HG03039 (cell line): ENCODE data around the gene SLC17A8.
"Not testable (repeated sequence)": the region's sequence is repeated elsewhere in the genome, so short reads cannot be mapped to it uniquely, and the experiment has no call there.

Experiments
- ATAC-seq: cut with Tn5 transposase; IDR thresholded peaks from one replicate; pipeline ENCODE4 v1.9.1; 2021; ENCODE audit warnings: mild to moderate bottlenecking, moderate library complexity; ENCODE audit not compliant: unreplicated experiment

Gene SLC17A8

GRCh38 chr12:100422646-100423045 lies 65.8 kb downstream of the SLC17A8 start:
- ATAC-seq, result no peak

- ATAC-seq, result no peak
Measured at GRCh38 chr12:100426145-100426544, 69.3 kb downstream of the SLC17A8 start.

GRCh38 chr12:100427078-100427477 lies 70.2 kb downstream of the SLC17A8 start:
- ATAC-seq, result no peak

- not testable (repeated sequence) for ATAC-seq
Measured at GRCh38 chr12:100430251-100430650, 73.4 kb downstream of the SLC17A8 start.

DNA sequence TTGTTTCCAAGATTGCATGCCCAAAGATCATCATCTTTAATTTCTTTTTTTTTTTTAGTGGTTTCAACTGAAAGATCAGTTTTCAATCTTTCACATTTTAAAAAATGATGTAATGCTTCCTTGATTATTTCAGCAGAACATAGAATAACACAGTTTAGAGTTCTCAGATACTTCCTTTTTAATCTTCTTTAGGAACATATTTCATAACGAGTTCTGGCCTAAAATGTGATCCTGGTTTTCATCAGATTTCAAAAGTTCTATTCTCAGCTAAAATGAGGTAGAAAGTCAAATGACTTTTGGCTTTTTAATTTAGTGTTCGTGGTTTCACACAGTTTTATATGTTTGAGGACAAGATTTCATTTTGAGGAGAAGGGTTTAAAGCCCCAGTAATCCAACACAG lies 76.8 kb downstream of the SLC17A8 start:
- no peak for ATAC-seq

- no peak for ATAC-seq
Measured at GRCh38 chr12:100434177-100434576, 77.3 kb downstream of the SLC17A8 start.

GRCh38 chr12:100435957-100436356 lies 79.1 kb downstream of the SLC17A8 start:
- ATAC-seq, result no peak

DNA sequence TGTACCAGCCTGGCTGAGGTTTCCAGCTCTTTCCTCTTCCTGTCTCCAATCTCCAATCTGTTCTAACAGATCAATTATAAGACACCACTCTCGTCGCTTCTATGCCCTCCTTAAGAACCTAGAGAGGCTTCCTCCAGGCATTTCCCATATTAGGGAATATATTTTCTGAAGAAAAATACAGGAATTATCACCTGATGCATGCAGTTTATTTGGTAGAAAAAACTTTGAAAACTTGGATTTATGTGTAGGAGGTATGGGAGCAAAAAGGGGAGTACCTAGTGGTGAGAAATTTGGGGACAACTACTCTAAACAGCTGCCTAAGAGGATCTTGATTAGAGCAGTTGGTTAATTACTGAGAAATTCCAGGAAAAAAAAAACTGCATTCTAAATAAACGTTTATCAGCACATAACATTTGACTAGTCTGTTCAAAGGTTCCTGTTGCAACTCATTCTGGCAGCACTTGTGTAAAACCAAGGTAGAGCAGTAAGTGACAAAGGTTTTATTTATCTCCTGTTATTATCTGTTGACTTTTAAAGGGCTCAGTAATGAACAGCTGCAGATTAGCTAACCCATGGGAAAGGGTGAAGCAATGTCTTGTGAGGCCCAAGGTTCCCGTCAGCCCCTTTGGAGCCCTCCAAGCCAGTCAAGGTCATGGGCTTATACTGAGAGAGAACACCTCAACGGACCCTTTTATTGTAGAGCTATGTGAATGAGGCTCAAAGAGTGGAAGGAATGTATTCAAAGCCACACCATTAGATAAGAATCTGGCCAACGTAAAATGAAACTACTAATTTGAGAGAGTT lies 80.4 kb downstream of the SLC17A8 start:
- ATAC-seq, result no peak

DNA sequence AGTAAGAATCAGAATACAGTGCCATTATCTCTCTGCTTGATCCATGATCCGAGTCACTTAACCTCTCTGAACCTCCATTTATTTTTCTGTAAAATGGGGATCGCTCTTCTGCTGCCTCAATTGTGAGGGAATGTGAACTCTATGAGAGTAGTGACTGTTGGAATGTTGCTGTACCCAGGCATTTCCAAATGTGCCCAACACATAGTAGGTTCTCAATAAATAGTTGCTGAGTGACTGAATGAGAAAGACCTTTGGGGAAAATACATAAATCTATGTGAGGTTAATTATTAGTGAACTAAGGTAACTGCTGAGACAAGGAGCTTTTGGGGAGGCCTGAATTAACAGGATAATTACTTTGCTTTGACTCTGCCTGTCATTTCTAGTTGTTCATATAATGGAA lies 82.9 kb downstream of the SLC17A8 start:
- ATAC-seq, result no peak

- ATAC-seq, result no peak
Measured at GRCh38 chr12:100442403-100442802, 85.5 kb downstream of the SLC17A8 start.

DNA sequence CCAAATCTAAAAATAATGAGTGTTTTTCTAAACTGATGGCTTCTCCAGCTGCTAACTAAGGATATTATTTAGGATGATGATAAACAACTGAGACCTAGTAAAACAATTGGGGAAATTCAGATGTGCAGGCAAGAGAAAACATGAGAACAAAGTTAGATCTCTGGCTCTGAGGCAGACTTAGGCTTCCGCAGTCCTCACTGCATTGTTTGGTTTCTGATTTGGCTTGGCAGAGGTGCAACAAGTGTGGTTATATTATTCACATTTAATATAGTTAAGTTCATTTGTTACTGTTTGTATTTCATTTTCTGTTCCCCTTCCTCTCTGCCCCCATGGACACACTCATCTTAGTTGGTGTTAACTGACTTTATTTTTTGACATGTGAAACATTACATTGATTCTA lies 86.6 kb downstream of the SLC17A8 start:
- ATAC-seq, result no peak

DNA sequence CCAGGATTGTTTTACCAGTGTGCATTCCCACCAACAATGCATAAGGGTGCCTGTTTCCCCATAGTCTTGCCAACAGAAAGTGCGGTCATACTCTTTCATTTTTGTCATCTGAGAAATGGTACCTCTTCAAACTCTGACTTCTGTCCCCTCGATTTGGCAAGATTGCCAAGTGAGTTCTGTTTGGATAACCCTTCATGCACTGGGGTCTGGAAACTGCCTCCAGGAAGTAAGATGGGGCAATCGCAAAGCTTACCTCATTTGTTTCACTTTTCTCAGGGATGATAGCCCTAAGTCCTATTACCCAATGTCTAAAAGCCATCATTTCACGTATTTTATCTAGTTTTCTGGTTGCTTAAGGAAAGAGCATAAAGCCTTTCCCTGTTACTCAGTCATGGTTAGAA lies 88.2 kb downstream of the SLC17A8 start:
- ATAC-seq, result no peak

- no peak for ATAC-seq
Measured at GRCh38 chr12:100447381-100447780, 90.5 kb downstream of the SLC17A8 start.

DNA sequence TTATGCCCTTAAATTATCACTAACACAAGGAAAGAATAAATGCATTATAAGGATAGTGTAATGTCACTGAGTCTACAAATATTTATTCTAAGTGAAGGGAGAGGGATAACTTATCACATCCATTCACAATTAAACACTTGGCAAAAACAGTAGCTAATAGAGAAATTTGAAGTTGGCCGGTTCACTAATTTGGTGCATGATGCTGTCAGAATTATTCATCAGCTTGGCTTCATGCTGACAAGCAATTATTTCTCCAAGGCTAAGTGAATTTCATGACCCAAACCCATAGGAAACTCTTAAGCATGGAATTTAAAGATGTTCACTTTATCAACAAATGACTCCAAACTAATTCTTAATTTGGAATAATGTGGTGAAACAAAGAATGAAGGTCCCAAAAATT lies 91.8 kb downstream of the SLC17A8 start:
- no peak for ATAC-seq

DNA sequence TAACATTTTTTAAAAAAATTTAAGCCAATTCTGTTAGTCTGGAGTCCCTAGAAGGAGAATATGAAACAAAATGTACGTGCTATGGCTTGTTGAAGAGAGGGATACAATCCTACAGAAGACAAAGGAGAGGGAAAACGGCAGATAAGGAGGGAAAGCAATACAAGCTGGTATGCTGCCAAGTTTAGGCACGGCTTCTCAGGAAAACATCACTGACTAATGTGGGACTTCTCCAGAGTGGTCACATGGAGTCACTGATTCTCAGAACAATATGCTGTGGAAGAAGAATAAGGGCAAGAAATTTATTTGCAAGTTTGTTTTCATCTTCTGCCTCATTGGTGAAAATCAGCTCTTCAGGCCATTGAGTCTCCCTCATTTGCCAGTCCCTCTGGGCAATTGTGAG lies 93.9 kb downstream of the SLC17A8 start:
- no peak for ATAC-seq

- no peak for ATAC-seq
Measured at GRCh38 chr12:100453951-100454350, 97.1 kb downstream of the SLC17A8 start.

DNA sequence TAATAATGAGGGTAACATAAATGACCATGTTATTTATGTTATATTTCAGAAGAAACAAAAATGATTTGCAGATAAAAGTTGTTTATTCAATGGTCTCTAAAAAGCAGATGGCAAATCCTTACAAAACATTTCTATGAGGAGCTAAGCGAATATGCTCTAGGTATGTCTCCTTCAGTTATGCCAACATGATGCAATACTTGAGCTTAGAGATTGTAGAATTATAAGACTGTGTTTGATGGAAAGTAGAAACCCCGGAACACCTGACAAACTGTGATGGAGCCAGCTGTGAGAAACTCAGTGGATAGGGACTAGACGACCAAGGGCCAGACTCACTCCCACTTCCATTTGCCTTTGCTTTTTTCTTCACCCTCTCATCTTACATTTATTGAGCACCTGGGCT lies 99.0 kb downstream of the SLC17A8 start:
- ATAC-seq, result no peak

DNA sequence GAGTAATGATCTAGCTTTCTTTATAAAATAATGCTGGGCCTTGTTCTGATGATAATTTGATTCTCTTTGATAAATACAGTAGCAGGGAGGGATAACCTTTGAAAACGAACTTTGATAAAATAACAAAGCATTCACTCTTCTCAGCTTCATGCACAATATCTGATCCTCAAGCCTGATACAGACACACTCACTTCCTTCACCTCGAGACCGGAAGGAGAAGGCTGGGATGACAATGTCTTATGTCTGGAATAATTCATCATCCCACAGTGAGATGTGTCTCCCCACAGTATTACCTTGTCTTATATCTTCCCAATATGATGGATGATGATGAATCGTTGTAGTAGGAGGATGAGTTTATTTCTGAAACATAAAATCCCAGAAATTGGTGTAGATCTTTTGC lies 101.3 kb downstream of the SLC17A8 start:
- no peak for ATAC-seq

DNA sequence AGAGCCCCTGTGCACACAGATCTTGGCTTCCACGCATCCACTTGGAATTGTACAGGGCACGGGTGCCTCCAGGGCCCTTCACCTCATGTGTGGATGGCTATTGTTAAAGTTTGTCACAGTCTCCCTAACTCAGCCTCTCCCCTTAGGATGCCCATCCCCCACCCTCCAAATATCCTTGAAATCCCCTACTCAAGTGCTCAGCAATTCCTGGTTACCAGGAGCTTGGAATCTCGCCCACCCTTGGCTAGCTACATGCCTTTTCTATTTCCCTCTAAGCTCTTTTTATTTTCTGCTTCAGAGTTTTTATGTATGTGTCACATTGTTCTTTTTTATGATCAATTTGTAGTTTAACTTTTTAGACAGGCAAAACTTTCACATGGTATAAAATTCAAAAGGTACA lies 103.8 kb downstream of the SLC17A8 start:
- ATAC-seq, result no peak

GRCh38 chr12:100461330-100461973 lies 104.6 kb downstream of the SLC17A8 start:
- ATAC-seq, result no peak

DNA sequence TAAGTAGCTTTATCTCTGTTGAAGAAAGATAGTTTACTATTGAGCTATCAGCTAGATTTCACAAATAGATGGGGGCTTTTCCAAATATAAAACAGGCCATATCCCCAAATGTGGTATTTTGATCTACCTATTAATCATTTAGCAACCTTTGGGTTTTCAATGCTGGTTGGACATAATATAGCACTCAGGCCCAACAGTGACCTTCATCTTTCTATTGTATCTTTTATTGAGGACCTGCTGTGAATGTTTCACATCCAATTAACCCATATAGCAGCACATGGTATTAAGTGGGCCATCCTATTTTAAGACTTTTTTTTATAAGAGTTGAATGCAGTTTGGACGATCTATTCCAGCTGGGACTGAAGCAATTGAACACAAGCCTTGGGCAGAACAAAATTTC lies 106.8 kb downstream of the SLC17A8 start:
- no peak for ATAC-seq

GRCh38 chr12:100464529-100464928 lies 107.7 kb downstream of the SLC17A8 start:
- no peak for ATAC-seq

- ATAC-seq, result no peak
Measured at GRCh38 chr12:100468126-100468525, 111.3 kb downstream of the SLC17A8 start.
